BJ (cell line): ENCODE data around the gene WT1. TPM values are rescaled to one million over a fixed set of nuclear protein-coding genes. Genes with fewer than 3 reads are reported as not detected.

Source experiments
- CTCF ChIA-PET: fragments of 350-600 bp; formaldehyde crosslinking; extraction: SDS; loops from one replicate; lab custom pipeline; 2021; ENCODE audit warnings: antibody characterized with exemption, inconsistent platforms; lab: Yijun Ruan, JAX
- POLR2A ChIA-PET: fragments of 300-600 bp; sonication (Branson Sonifier 250); formaldehyde crosslinking; extraction: SDS; loops from one replicate; lab custom pipeline; 2021; ENCODE audit warnings: antibody characterized with exemption; lab: Charles Lee
- DNase-seq: peaks from one replicate; pipeline ENCODE4 v3.0.0-alpha.2; 2011; ENCODE audit warnings: low read depth
- H3K27me3 ChIP-seq: 2 replicates; pipeline ENCODE4 v1.6.0; 2011; ENCODE audit warnings: low read length; ENCODE audit not compliant: control insufficient read depth, insufficient read depth
- H3K36me3 ChIP-seq: 2 replicates; pipeline ENCODE4 v1.5.1; 2011; ENCODE audit warnings: low read length; ENCODE audit not compliant: control insufficient read depth, insufficient read depth
- H3K4me3 ChIP-seq: 2 replicates; pipeline ENCODE4 v1.5.1; 2011; ENCODE audit warnings: low read depth, mild to moderate bottlenecking, control low read depth, low read length
- CTCF ChIP-seq: IDR thresholded peaks from 2 replicates; pipeline ENCODE4 v1.5.1; 2011; ENCODE audit warnings: low read depth, mild to moderate bottlenecking, control low read depth, inconsistent platforms, low read length, moderate library complexity; ENCODE audit not compliant: insufficient read depth
- polyA plus RNA-seq: library from polyadenylated mRNA; depleted of rRNA; stranded (reverse); fragments of >200 nt; gene quantifications from 2 replicates; pipeline ENCODE4 v1.2.3, GENCODE V29; 2011

WT1 gene
- polyA plus RNA-seq, 1 experiment, result not detected

- H3K36me3 ChIP-seq, result no peaks in the 10 kb centered on the region
- ChIA-PET POLR2A (no interaction called here), CTCF (no interaction called here)
- DNase-seq, result no peak
- H3K27me3 ChIP-seq, result no peaks in the 10 kb centered on the region
- no peak for TF ChIP-seq CTCF
- H3K4me3 ChIP-seq, result no peak overlapping the region
These were observed 19.7 kb upstream of the WT1 start for GRCh38 chr11:32454993-32455392.

DNA sequence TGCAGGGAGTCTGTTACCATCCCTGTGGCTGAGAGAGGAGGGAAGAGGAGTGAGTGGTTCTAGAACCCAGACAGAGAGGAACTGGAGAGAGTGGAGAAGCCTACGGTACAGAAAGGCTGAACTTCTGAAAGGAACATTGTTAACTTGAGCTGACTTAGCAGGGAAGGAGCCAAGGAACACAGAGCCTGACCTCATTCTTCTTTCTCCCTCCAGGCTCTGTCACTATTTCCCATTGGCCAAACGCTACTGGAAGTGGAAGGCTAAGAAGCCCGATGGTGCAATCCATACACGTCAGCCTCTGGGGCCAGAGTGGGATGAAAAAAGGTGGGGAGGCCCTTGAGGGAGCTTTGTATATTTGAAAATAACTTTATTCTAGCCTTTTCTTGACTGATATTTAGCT is 16.5 kb upstream of the WT1 start:
- Histone ChIP-seq H3K4me3 (no peak overlapping the region), H3K27me3 (no peaks in the 10 kb centered on the region), H3K36me3 (no peaks in the 10 kb centered on the region)
- ChIA-PET POLR2A (no interaction called here), CTCF (interaction anchor here (0.6 to 1.2 kb wide), 3 partner anchors 8 to 66 kb away, joined by 3 read pairs; no protein-coding TSS in a partner anchor)
- TF ChIP-seq CTCF, result no peak
- DNase-seq, result no peak

- ChIA-PET CTCF (interaction anchor here (0.9 kb wide), 1 partner anchor 359 kb away, joined by 3 read pairs; no protein-coding TSS in a partner anchor), POLR2A (no interaction called here)
- no peak for TF ChIP-seq CTCF
- Histone ChIP-seq H3K4me3 (no peak overlapping the region), H3K36me3 (no peaks in the 10 kb centered on the region), H3K27me3 (no peaks in the 10 kb centered on the region)
- no peak for DNase-seq
These were observed 15.0 kb upstream of the WT1 start for GRCh38 chr11:32450372-32450771.

DNA sequence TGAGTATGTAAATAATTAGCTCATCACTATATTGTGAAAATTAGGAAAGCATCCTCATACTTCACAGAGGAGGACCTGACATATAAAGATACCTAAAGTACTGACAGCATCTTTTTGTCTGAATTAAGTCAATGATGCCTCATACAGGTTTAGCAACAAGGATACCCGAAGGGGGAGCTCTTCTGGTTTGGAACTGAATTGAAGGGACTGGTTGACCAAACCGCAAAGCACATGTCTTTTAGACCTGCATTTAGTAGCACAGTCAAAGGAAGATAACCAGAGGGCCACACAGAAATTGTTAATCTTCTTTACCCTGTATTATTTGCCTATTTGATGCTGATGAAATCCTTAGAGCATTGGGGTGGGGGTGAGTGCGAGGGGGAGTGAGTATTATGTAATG is 12.9 kb upstream of the WT1 start:
- POLR2A ChIA-PET, result no interaction called here
- no peak for TF ChIP-seq CTCF
- no peak for DNase-seq
- Histone ChIP-seq H3K27me3 (no peaks in the 10 kb centered on the region), H3K36me3 (no peaks in the 10 kb centered on the region), H3K4me3 (no peak overlapping the region)
- CTCF ChIA-PET, result no interaction called here

GRCh38 chr11:32447252-32447651 is 11.9 kb upstream of the WT1 start:
- Histone ChIP-seq H3K27me3 (no peaks in the 10 kb centered on the region), H3K4me3 (no peak overlapping the region), H3K36me3 (no peaks in the 10 kb centered on the region)
- no peak for TF ChIP-seq CTCF
- CTCF ChIA-PET, result no interaction called here
- POLR2A ChIA-PET, result no interaction called here
- DNase-seq, result no peak
